HCT116 (cell line): ENCODE measurements around the gene JAG1. TPM values are rescaled to one million over a fixed set of nuclear protein-coding genes. Genes with fewer than 3 reads are reported as not detected.

ENCODE experiments used
- ATAC-seq: fragments of 200-7000 bp; cut with Tn5 transposase; 2 replicates; pipeline ENCODE4 v1.9.1; 2020; ENCODE audit warnings: mild to moderate bottlenecking, moderate library complexity
- BruUV-seq: library from RNA; stranded (reverse); fragments of 400-500 nt; replicated peaks from 2 replicates; lab custom pipeline; 2021; lab: Mats Ljungman, UMichigan
- CTCF ChIA-PET: fragments of 300-600 bp; sonication (Branson Sonifier 250); formaldehyde crosslinking; loops from one replicate; lab custom pipeline; 2021; ENCODE audit warnings: antibody characterized with exemption; lab: Charles Lee
- POLR2A ChIA-PET: fragments of 300-600, 350-600 bp; sonication (Branson Sonifier 250); formaldehyde crosslinking; loops from one replicate; lab custom pipeline; 2021; ENCODE audit warnings: antibody characterized with exemption; lab: Charles Lee
- RAD21 ChIA-PET, 2 experiments: fragments of 300-600 bp; sonication (Branson Sonifier 250); formaldehyde crosslinking; loops; one replicate each; lab custom pipeline; 2023; ENCODE audit warnings: low total read pairs in 2 of 2; ENCODE audit not compliant: uncharacterized antibody in 2 of 2, unreplicated experiment in 2 of 2, low non-redundant PET in 1 of 2; lab: Charles Lee
- DNase-seq: peaks from one replicate; pipeline ENCODE4 v3.0.0-alpha.2; 2010; ENCODE audit warnings: low read depth, low spot score
- H2AFZ ChIP-seq: fragments of 200-600 bp; shearing (Covaris generic), sonication (generic); 2 replicates; pipeline ENCODE4 v1.6.1; 2017; ENCODE audit warnings: low read depth, mixed run types, mixed read lengths, antibody characterized with exemption, low read length; ENCODE audit not compliant: poor library complexity, severe bottlenecking
- H3K27ac ChIP-seq: 2 replicates; pipeline ENCODE4 v1.5.1; 2012; ENCODE audit warnings: low read depth, low read length
- H3K27me3 ChIP-seq: fragments of 200-600 bp; sonication (generic); 2 replicates; pipeline ENCODE4 v1.6.1; 2016; ENCODE audit warnings: mixed run types, low read length, mixed read lengths; ENCODE audit not compliant: insufficient read depth
- H3K36me3 ChIP-seq, 2 experiments: fragments of 200-500 bp in 1 of 2; fragments of 200-600 bp in 1 of 2; sonication (Bioruptor generic) in 1 of 2; sonication (generic) in 1 of 2; 2 replicates each; pipeline versions ENCODE4 v1.5.1 to v1.6.1; 2014 to 2016; ENCODE audit warnings: low read length in 2 of 2, inconsistent platforms in 1 of 2, mixed read lengths in 1 of 2, mixed run types in 1 of 2; ENCODE audit not compliant: insufficient read depth in 2 of 2, control insufficient read depth in 1 of 2
- H3K4me1 ChIP-seq, 2 experiments: fragments of 200-600 bp in 1 of 2; sonication (generic) in 1 of 2; 2 replicates each; pipeline versions ENCODE4 v1.5.1 to v1.6.1; 2012 to 2017; ENCODE audit warnings: low read length in 2 of 2, inconsistent platforms in 1 of 2, mild to moderate bottlenecking in 1 of 2, mixed read lengths in 1 of 2, mixed run types in 1 of 2, moderate library complexity in 1 of 2; ENCODE audit not compliant: insufficient read depth in 2 of 2, control insufficient read depth in 1 of 2
- H3K4me2 ChIP-seq: fragments of 200-600 bp; sonication (generic); 2 replicates; pipeline ENCODE4 v1.6.1; 2017; ENCODE audit warnings: mixed run types, low read length, mixed read lengths
- H3K4me3 ChIP-seq, 2 experiments: fragments of 200-600 bp in 1 of 2; sonication (generic) in 1 of 2; replicated peaks in 1 of 2; 2 replicates each; pipeline ENCODE4 v1.5.1; 2011 to 2016; ENCODE audit warnings: low read length in 2 of 2, control low read depth in 1 of 2, low read depth in 1 of 2, mild to moderate bottlenecking in 1 of 2, mixed read lengths in 1 of 2, mixed run types in 1 of 2
- H3K79me2 ChIP-seq: fragments of 200-600 bp; sonication (generic); 2 replicates; pipeline ENCODE4 v1.6.1; 2017; ENCODE audit warnings: mild to moderate bottlenecking, mixed run types, low read length, moderate library complexity, mixed read lengths; ENCODE audit not compliant: insufficient read depth
- H3K9ac ChIP-seq: fragments of 200-600 bp; sonication (generic); 2 replicates; pipeline ENCODE4 v1.6.1; 2016; ENCODE audit warnings: low read length, mixed read lengths
- H3K9me2 ChIP-seq: fragments of 200-600 bp; sonication (generic), shearing (Covaris generic); 2 replicates; pipeline ENCODE4 v1.6.1; 2017; ENCODE audit warnings: mixed run types, mild to moderate bottlenecking, moderate library complexity; ENCODE audit not compliant: insufficient read depth
- H3K9me3 ChIP-seq, 2 experiments: fragments of 200-500 bp in 1 of 2; fragments of 200-600 bp in 1 of 2; sonication (Bioruptor generic) in 1 of 2; sonication (generic) in 1 of 2; 2 replicates each; pipeline ENCODE4 v1.6.1; 2014 to 2017; ENCODE audit warnings: low read length in 2 of 2, mixed read lengths in 2 of 2, inconsistent platforms in 1 of 2, low read depth in 1 of 2, mild to moderate bottlenecking in 1 of 2, mixed run types in 1 of 2, moderate library complexity in 1 of 2; ENCODE audit not compliant: control insufficient read depth in 1 of 2, insufficient read depth in 1 of 2
- H4K20me1 ChIP-seq: fragments of 200-600 bp; sonication (generic), shearing (Covaris generic); 2 replicates; pipeline ENCODE4 v1.6.1; 2017; ENCODE audit warnings: mixed run types, mild to moderate bottlenecking, moderate library complexity; ENCODE audit not compliant: insufficient read depth
- CEBPB ChIP-seq: IDR thresholded peaks from 2 replicates; pipeline ENCODE4 v1.6.1; 2012; ENCODE audit warnings: low read depth
- EGR1 ChIP-seq: IDR thresholded peaks from 2 replicates; pipeline ENCODE4 v1.6.1; 2012; ENCODE audit warnings: low read depth
- ELF1 ChIP-seq: IDR thresholded peaks from 2 replicates; pipeline ENCODE4 v1.6.1; 2012; ENCODE audit warnings: low read depth, borderline replicate concordance
- EZH2 ChIP-seq: fragments of 200-600 bp; sonication (generic); IDR thresholded peaks from 2 replicates; pipeline ENCODE4 v1.6.1; 2017; ENCODE audit warnings: antibody characterized with exemption, mixed run types
- FOSL1 ChIP-seq: IDR thresholded peaks from 2 replicates; pipeline ENCODE4 v1.6.1; 2012; ENCODE audit warnings: low read depth
- POLR2A ChIP-seq: IDR thresholded peaks from 2 replicates; pipeline ENCODE4 v1.7.0; 2011; ENCODE audit warnings: borderline replicate concordance; ENCODE audit not compliant: insufficient read depth, insufficient read length; ENCODE audit errors: extremely low read depth
- POLR2AphosphoS5 ChIP-seq: IDR thresholded peaks from 2 replicates; pipeline ENCODE4 v1.6.1; 2011; ENCODE audit warnings: mild to moderate bottlenecking, low read depth, low read length, moderate library complexity
- RAD21 ChIP-seq: IDR thresholded peaks from 2 replicates; pipeline ENCODE4 v1.6.1; 2012; ENCODE audit warnings: low read depth, mild to moderate bottlenecking
- REST ChIP-seq: IDR thresholded peaks from 2 replicates; pipeline ENCODE4 v1.6.1; 2012; ENCODE audit warnings: low read depth
- SIN3A ChIP-seq: IDR thresholded peaks from 2 replicates; pipeline ENCODE4 v1.6.1; 2012; ENCODE audit warnings: low read depth
- SP1 ChIP-seq: IDR thresholded peaks from 2 replicates; pipeline ENCODE4 v1.6.1; 2012; ENCODE audit warnings: low read depth
- ZNF274 ChIP-seq: fragments of 200-500 bp; sonication (Bioruptor generic); IDR thresholded peaks from 2 replicates; pipeline ENCODE4 v1.6.1; 2014; ENCODE audit warnings: mild to moderate bottlenecking, low read depth, low read length, inconsistent platforms
- intact Hi-C: fragments of 100-400 bp; cut with micrococcal nuclease; formaldehyde crosslinking; loops from 2 replicates; pipeline ENCODE4 v1.10.0; 2022
- total RNA-seq: library from RNA; stranded (reverse); gene quantifications from one replicate; pipeline ENCODE4 v1.2.1, GENCODE V29; 2021; ENCODE audit not compliant: unreplicated experiment
- TF ChIP-seq, protein P1 (sequence below), 3 experiments: fragments of 200-600 bp in 1 of 3; sonication (generic) in 1 of 3; IDR thresholded peaks in 2 of 3; conservative IDR thresholded peaks in 1 of 3; 2 replicates each; pipeline ENCODE4 v1.5.1; 2012 to 2017; ENCODE audit warnings: low read depth in 2 of 3, low read length in 2 of 3, antibody characterized with exemption in 1 of 3, borderline replicate concordance in 1 of 3, control low read depth in 1 of 3, mild to moderate bottlenecking in 1 of 3, mixed read lengths in 1 of 3, mixed run types in 1 of 3, moderate library complexity in 1 of 3; ENCODE audit not compliant: insufficient read depth in 1 of 3

JAG1 gene
- total RNA-seq, 1 experiment from 2014 or later = 31.9 TPM

DNA sequence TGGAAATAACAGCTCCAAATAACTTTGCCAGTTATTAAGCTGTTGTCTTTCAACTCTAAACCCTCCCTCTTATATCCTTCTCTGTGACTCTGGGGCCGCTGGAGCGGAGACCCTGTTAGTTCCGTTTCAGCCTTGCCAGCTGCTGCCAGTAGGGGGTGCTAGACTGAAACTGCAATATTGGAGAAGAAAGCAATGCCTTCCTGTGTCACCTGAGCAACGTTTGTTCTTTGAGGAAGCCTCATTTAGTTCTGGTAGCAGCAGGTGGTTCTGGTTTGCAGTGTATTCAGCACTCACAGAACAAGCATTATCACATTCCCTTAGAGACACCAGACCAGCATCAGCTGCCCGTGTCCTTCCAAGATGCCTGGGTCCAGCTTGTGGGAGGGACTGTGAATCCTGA is 22.9 kb upstream of the JAG1 start:
- BruUV-seq = no TSS peak
- ChIA-PET RAD21 (no interaction called here), POLR2A (no interaction called here), CTCF (interaction anchor here (0.7 to 1.3 kb wide), 2 partner anchors 8 to 14 kb away, joined by 3 to 4 read pairs; no protein-coding TSS in a partner anchor)
- H3K27me3 ChIP-seq = no peaks in the 10 kb centered on the region
- intact Hi-C loops = no loop called here
- DNase-seq (no peak), ATAC-seq (no peak)
- H3K4me2 ChIP-seq = no peak overlapping the region
- TF ChIP-seq RAD21 = peak; percentile 42
- no peak for TF ChIP-seq SP1
- no peak for TF ChIP-seq SIN3A
- TF ChIP-seq, protein P1, sequence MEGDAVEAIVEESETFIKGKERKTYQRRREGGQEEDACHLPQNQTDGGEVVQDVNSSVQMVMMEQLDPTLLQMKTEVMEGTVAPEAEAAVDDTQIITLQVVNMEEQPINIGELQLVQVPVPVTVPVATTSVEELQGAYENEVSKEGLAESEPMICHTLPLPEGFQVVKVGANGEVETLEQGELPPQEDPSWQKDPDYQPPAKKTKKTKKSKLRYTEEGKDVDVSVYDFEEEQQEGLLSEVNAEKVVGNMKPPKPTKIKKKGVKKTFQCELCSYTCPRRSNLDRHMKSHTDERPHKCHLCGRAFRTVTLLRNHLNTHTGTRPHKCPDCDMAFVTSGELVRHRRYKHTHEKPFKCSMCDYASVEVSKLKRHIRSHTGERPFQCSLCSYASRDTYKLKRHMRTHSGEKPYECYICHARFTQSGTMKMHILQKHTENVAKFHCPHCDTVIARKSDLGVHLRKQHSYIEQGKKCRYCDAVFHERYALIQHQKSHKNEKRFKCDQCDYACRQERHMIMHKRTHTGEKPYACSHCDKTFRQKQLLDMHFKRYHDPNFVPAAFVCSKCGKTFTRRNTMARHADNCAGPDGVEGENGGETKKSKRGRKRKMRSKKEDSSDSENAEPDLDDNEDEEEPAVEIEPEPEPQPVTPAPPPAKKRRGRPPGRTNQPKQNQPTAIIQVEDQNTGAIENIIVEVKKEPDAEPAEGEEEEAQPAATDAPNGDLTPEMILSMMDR (IDR thresholded peaks at IDR 0.05 in 2 of 3, conservative IDR thresholded peaks at IDR 0.05 in 1 of 3; ENCODE audit: borderline replicate concordance in 1 of 3, insufficient read depth in 1 of 3, low read depth in 2 of 3, low read length in 2 of 3) = peak; percentile 8 to 92 (median 82); a peak in 4 of 6 replicates
- no peaks in the 10 kb centered on the region for H3K4me1 ChIP-seq
- H3K79me2 ChIP-seq = no peaks in the 10 kb centered on the region
- no peak overlapping the region for H3K4me3 ChIP-seq
- no peaks in the 10 kb centered on the region for H3K36me3 ChIP-seq
- H3K9me2 ChIP-seq = no peaks in the 10 kb centered on the region
- no peak overlapping the region for H2AFZ ChIP-seq
- H3K27ac ChIP-seq = no peak overlapping the region
- no peaks in the 10 kb centered on the region for H4K20me1 ChIP-seq
- H3K9me3 ChIP-seq = no peaks in the 10 kb centered on the region
- no peak overlapping the region for H3K9ac ChIP-seq

- no peaks in the 10 kb centered on the region for H3K4me1 ChIP-seq
- no peaks in the 10 kb centered on the region for H3K36me3 ChIP-seq
- no peak overlapping the region for H2AFZ ChIP-seq
- no peaks in the 10 kb centered on the region for H3K9me2 ChIP-seq
- no peak for DNase-seq
- intact Hi-C loops = no loop called here
- H3K4me2 ChIP-seq = no peak overlapping the region
- no TSS peak for BruUV-seq
- no peak overlapping the region for H3K4me3 ChIP-seq
- H3K27me3 ChIP-seq = no peaks in the 10 kb centered on the region
- POLR2A ChIA-PET = no interaction called here
- CTCF ChIA-PET = interaction anchor here (0.8 kb wide), 1 partner anchor 15 kb away, joined by 4 read pairs; no protein-coding TSS in a partner anchor
- no peaks in the 10 kb centered on the region for H3K79me2 ChIP-seq
- no peak overlapping the region for H3K9ac ChIP-seq
- no peak for ATAC-seq
- RAD21 ChIA-PET = no interaction called here
- no peaks in the 10 kb centered on the region for H4K20me1 ChIP-seq
- H3K27ac ChIP-seq = no peak overlapping the region
- H3K9me3 ChIP-seq = no peaks in the 10 kb centered on the region
- TF ChIP-seq EZH2 = no peak
- no peak for TF ChIP-seq ELF1
- TF ChIP-seq EGR1 = no peak
- TF ChIP-seq CEBPB = no peak
- no peak for TF ChIP-seq POLR2AphosphoS5
- TF ChIP-seq, protein P1 (IDR thresholded peaks at IDR 0.05 in 2 of 3, conservative IDR thresholded peaks at IDR 0.05 in 1 of 3; ENCODE audit: borderline replicate concordance in 1 of 3, insufficient read depth in 1 of 3, low read depth in 2 of 3, low read length in 2 of 3) = no peak
- TF ChIP-seq SIN3A = no peak
- TF ChIP-seq ZNF274 = no peak
- no peak for TF ChIP-seq POLR2A
- no peak for TF ChIP-seq REST
- TF ChIP-seq SP1 = no peak
- TF ChIP-seq FOSL1 = no peak
Measured at GRCh38 chr20:10689385-10689784, 15.6 kb upstream of the JAG1 start.
